ENCODE results near the gene TKFC.

DNA sequence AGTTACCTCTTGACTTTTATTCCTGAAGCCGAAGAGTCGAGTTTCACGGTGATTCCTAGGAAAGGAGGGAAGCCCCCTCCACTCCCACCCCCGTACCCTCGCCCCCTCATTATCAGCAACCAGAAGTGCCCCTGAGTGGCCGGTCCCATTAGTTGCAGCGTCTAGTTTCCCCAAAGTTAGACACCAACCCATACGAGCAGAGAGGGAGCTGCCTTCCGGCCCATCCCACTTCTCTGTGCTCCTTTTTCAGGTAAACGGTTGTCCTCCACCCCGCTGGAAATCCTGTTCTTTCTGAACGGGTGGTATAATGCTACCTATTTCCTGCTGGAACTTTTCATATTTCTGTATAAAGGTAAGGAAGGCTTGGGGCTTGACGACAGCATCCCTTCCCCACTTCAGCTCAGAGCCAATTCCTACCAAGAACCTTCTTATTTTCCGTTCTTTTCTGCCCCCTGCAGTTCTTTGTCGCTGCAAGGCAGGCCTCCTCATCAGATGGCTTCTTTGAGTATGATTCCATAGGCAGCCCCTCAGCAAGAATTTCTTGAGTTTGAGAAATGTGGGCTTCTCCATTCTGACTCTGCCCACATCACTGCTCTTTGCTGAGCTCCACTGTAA is 60.1 kb downstream of the TKFC start:
- TF ChIP-seq CTCF (IDR thresholded peaks at IDR 0.05) (no peak), EP300 (IDR thresholded peaks at IDR 0.05) (no peak)
